Choroid plexus epithelial cell (primary cell): Measurements from ENCODE around the gene ACSL5.
A peak's percentile ranks its signal among the peaks of the same experiment; 100 is the strongest.
"Not testable (repeated sequence)": the region's sequence is repeated elsewhere in the genome, so short reads cannot be mapped to it uniquely, and the experiment has no call there.

Source experiments
- DNase-seq: peaks from one replicate; pipeline ENCODE4 v3.0.0-alpha.2; 2010; ENCODE audit warnings: low read depth
- H3K4me3 ChIP-seq: 2 replicates; pipeline ENCODE4 v1.5.1; 2011; ENCODE audit warnings: low read depth, mild to moderate bottlenecking, control low read depth, low read length, moderate library complexity
- TF ChIP-seq, protein P1 (sequence below): conservative IDR thresholded peaks from 2 replicates; pipeline ENCODE4 v1.5.1; 2011; ENCODE audit warnings: low read depth, mild to moderate bottlenecking, control low read depth, inconsistent platforms, low read length, moderate library complexity

The ACSL5 gene

DNA sequence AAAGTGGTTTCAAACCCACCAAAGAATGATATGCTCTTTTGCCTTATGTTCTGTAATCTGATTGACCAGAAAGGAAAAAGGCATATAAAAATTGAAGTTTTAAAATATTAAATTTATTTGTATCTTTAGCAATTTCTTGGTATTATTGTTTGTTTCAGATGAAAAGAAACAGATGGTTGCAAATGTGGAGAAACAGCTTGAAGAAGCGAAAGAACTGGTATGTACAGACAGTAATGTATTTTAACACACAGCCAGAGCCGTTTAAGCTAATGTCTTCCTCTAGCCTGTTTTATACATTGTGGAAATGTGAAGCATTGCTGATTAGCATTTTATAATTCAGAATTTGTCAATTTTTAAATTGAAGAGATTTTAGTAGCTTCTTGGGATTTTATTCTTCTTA lies 86.5 kb downstream of the ACSL5 start:
- TF ChIP-seq, protein P1, sequence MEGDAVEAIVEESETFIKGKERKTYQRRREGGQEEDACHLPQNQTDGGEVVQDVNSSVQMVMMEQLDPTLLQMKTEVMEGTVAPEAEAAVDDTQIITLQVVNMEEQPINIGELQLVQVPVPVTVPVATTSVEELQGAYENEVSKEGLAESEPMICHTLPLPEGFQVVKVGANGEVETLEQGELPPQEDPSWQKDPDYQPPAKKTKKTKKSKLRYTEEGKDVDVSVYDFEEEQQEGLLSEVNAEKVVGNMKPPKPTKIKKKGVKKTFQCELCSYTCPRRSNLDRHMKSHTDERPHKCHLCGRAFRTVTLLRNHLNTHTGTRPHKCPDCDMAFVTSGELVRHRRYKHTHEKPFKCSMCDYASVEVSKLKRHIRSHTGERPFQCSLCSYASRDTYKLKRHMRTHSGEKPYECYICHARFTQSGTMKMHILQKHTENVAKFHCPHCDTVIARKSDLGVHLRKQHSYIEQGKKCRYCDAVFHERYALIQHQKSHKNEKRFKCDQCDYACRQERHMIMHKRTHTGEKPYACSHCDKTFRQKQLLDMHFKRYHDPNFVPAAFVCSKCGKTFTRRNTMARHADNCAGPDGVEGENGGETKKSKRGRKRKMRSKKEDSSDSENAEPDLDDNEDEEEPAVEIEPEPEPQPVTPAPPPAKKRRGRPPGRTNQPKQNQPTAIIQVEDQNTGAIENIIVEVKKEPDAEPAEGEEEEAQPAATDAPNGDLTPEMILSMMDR: no peak
- no peak for DNase-seq
- no peak overlapping the region for H3K4me3 ChIP-seq

DNA sequence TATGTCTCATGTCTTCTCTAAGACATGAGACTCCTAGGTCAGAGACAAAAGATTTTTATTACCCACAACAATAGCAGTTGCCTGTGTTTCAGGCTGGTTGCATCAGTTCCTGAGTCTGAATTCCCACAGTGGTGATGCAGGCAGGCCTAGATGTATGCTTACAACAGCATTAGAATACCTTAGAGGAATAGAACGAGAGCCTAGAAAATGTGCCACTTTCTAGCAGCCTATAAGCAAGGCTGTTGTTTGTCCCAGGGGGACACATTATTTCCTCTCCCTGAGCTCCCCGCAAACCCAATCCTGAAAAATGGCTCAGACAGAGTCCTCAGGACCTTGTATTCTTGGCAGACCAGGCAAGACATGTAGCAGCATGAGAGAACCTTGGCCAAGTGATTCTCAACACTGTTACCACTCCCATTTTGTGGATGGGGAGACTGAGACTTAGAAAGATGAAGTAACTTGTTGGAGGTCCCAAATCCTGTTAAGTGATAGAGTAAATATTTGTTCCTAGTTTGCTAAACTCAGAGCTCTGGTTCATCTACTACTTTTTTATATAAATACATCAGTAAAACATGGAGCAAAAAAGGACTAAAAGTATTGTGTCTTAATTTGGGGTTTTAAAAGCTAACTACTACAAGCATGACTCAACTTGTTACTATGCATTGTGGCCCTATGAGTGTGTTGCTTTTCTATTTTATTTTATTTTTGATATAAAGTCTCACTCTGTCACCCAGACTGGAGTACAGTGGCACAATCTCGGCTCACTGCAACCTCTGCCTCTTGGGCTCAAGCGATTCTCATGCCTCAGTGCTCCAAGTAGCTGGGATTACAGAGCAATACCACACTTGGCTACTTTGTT lies 87.3 kb downstream of the ACSL5 start:
- DNase-seq: peak; percentile 81
- TF ChIP-seq, protein P1: no peak
- H3K4me3 ChIP-seq: no peak overlapping the region

GRCh38 chr10:112464074-112464473 lies 90.2 kb downstream of the ACSL5 start:
- DNase-seq, H3K4me3 ChIP-seq: not testable (repeated sequence)

DNA sequence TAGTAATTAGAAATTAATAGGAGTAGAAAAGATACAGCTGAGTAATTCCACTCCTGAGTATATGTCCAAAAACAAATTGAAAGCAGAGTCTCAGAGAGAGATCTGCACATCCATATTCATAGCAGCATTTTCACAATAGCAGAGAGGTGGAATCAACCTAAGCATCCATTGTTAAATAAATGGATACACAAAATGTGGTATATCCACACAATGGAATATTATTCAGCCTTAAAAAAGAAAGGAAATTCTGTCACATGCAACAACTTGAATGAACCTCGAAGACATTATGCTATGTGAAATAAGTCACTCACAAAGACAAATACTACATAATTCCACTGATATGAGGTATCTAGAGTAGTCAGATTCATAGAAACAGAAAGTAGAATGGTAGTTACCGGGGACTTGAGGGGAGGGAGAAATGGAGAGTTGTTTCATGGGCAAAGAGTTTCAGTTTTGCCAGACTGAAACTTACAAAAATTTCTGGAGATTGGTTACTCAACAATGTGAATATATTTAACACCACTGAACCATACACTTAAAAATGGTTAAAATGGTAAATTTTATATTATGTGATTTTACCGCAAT lies 91.5 kb downstream of the ACSL5 start:
- DNase-seq: no peak
- TF ChIP-seq, protein P1: no peak
- no peak overlapping the region for H3K4me3 ChIP-seq

DNA sequence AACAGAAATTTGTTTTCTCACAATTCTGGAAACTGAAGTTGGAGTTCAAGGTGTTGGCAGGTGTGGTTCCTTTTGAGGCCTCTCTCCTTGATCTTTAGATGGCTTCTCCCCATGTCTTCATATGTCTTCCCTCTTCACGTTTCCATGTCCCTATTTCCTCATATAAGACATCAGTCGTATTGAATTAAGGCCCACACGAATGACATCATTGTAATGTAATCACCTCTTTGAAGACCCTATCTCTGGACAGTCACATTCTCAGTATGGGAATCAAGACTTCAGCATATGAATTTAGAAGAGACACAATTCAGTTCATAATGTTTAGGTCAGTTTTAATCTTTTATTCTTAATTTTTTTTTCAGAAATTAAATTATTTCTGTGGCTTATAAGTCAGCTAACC lies 92.9 kb downstream of the ACSL5 start:
- TF ChIP-seq, protein P1: no peak

DNA sequence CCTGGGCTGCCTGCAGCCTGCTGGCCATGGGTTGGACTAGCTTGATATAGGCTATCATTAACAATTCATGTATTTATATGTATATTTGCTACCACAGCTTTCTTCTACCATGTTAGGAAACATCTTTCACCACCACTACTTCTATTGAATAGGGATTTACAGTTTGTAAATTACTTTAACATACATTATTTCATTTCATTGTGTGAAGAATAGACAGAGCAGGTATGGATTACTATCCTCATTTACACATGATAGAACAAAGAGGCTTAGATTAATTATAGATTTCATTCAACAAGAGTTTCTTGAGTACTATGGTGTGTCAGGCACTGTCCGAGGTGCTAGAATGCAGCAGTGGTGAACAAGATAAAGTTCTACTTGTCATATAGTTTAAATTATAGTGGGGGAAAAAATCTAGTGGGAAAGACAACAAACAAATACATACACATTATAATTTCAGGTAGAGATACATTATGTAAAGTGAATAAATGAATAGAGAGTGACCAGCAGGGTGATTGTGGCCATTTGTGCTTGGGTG lies 93.7 kb downstream of the ACSL5 start:
- no peak overlapping the region for H3K4me3 ChIP-seq
- TF ChIP-seq, protein P1: no peak
- DNase-seq: peak; percentile 27

More for the DNA sequence above, 92.9 kb downstream of the ACSL5 start:
- DNase-seq: no peak
- H3K4me3 ChIP-seq: no peak overlapping the region

- H3K4me3 ChIP-seq: no peak overlapping the region
- peak; percentile 81 for DNase-seq
- TF ChIP-seq, protein P1: peak; percentile 64
These were observed 98.1 kb downstream of the ACSL5 start for GRCh38 chr10:112471878-112472487.
